Keratinocyte (primary cell): ENCODE results near the gene SMTNL2. TPM values are rescaled to one million over a fixed set of nuclear protein-coding genes. Genes with fewer than 3 reads are reported as not detected.

Experiments
- DNase-seq: peaks from one replicate; pipeline ENCODE4 v3.0.0-alpha.2; 2011; ENCODE audit warnings: low read depth, missing footprints, low spot score
- FAIRE-seq: peaks from 2 replicates; lab custom pipeline; 2011; peaks lifted over from hg19 to GRCh38; lab: Jason Lieb, UNC
- H2AFZ ChIP-seq: 2 replicates; pipeline ENCODE4 v1.6.0; 2012; ENCODE audit warnings: low read length, control low read depth, inconsistent platforms; ENCODE audit not compliant: control insufficient read depth
- H3K27ac ChIP-seq: 2 replicates; pipeline ENCODE4 v1.5.1; 2011; ENCODE audit warnings: low read length; ENCODE audit not compliant: control insufficient read depth, insufficient read depth
- H3K27me3 ChIP-seq: 3 replicates; pipeline ENCODE4 v1.6.0; 2011; ENCODE audit warnings: low read length; ENCODE audit not compliant: control insufficient read depth, insufficient read depth; ENCODE audit errors: extremely low read depth
- H3K36me3 ChIP-seq, 2 experiments: 2 replicates in 1 of 2; 3 replicates in 1 of 2; pipeline ENCODE4 v1.5.1; 2011; ENCODE audit warnings: low read length in 2 of 2, mild to moderate bottlenecking in 1 of 2; ENCODE audit not compliant: control insufficient read depth in 2 of 2, insufficient read depth in 2 of 2; ENCODE audit errors: extremely low read depth in 1 of 2
- H3K4me1 ChIP-seq: 3 replicates; pipeline ENCODE4 v1.5.1; 2011; ENCODE audit warnings: low read length; ENCODE audit not compliant: control insufficient read depth, insufficient read depth; ENCODE audit errors: extremely low read depth
- H3K4me2 ChIP-seq: 3 replicates; pipeline ENCODE4 v1.6.0; 2011; ENCODE audit warnings: low read depth, low read length; ENCODE audit not compliant: control insufficient read depth, insufficient read depth; ENCODE audit errors: extremely low read depth
- H3K4me3 ChIP-seq, 3 experiments: fragments of 200-600 bp in 1 of 3; sonication (generic) in 1 of 3; 2 replicates in 2 of 3; 3 replicates in 1 of 3; pipeline ENCODE4 v1.5.1; 2011 to 2016; ENCODE audit warnings: low read length in 3 of 3, mild to moderate bottlenecking in 3 of 3, control low read depth in 2 of 3, inconsistent platforms in 1 of 3, low read depth in 1 of 3, mixed read lengths in 1 of 3, mixed run types in 1 of 3, moderate library complexity in 1 of 3; ENCODE audit not compliant: control insufficient read depth in 2 of 3, insufficient read depth in 2 of 3; ENCODE audit errors: extremely low read depth in 1 of 3
- H3K79me2 ChIP-seq: 2 replicates; pipeline ENCODE4 v1.6.0; 2012; ENCODE audit warnings: low read length; ENCODE audit not compliant: control insufficient read depth, insufficient read depth
- H3K9ac ChIP-seq: 3 replicates; pipeline ENCODE4 v1.6.0; 2011; ENCODE audit warnings: low read length; ENCODE audit not compliant: control insufficient read depth, insufficient read depth; ENCODE audit errors: extremely low read depth
- H3K9me1 ChIP-seq: 3 replicates; pipeline ENCODE4 v1.6.0; 2011; ENCODE audit warnings: low read length; ENCODE audit not compliant: control insufficient read depth, insufficient read depth; ENCODE audit errors: extremely low read depth
- H3K9me3 ChIP-seq: 2 replicates; pipeline ENCODE4 v1.5.1; 2012; ENCODE audit warnings: low read depth, low read length; ENCODE audit not compliant: control insufficient read depth
- H4K20me1 ChIP-seq: 3 replicates; pipeline ENCODE4 v1.6.0; 2011; ENCODE audit warnings: low read length; ENCODE audit not compliant: control insufficient read depth, insufficient read depth; ENCODE audit errors: extremely low read depth
- CTCF ChIP-seq, 3 experiments: IDR thresholded peaks in 1 of 3; conservative IDR thresholded peaks in 1 of 3; optimal IDR thresholded peaks in 1 of 3; 2 replicates in 2 of 3; 3 replicates in 1 of 3; pipeline versions ENCODE3 to v1.5.1; 2011; ENCODE audit warnings: low read length in 3 of 3, mild to moderate bottlenecking in 3 of 3, moderate library complexity in 2 of 3, control low read depth in 1 of 3, inconsistent platforms in 1 of 3; ENCODE audit not compliant: insufficient read depth in 2 of 3; ENCODE audit errors: extremely low read depth in 1 of 3
- EZH2 ChIP-seq: IDR thresholded peaks from one replicate; pipeline ENCODE4 v1.6.1; 2012; ENCODE audit warnings: inconsistent platforms, mild to moderate bottlenecking, low read length, moderate library complexity
- dilution Hi-C: fragments of 300-500 bp; cut with MboI; formaldehyde crosslinking; loops from one replicate; pipeline ENCODE4 v1.7.0; 2020; ENCODE audit warnings: low sequenced_read_pairs; ENCODE audit not compliant: extremely low pct_ligation_motif_present
- polyA plus RNA-seq, 5 experiments: library from polyadenylated mRNA; depleted of rRNA in 3 of 5; stranded (reverse) in 3 of 5; stranded (forward) in 1 of 5; unstranded in 1 of 5; fragments of >200 nt; gene quantifications; 1 replicate in 1 of 5; 2 replicates in 3 of 5; 3 replicates in 1 of 5; pipeline versions ENCODE4 v1.2.1 to v1.2.3, GENCODE V29; 2011 to 2012; ENCODE audit warnings: missing spikeins in 2 of 5, low read depth in 1 of 5, low replicate concordance in 1 of 5

Gene SMTNL2
- polyA plus RNA-seq, 1 donor (not counting 4 experiments of a cell fraction or from before 2014, with no cell fraction given), result not detected

- FAIRE-seq, result no peak
- Histone ChIP-seq H3K4me2 (no peak overlapping the region), H4K20me1 (no peaks in the 10 kb centered on the region), H3K9ac (no peak overlapping the region), H3K9me1 (no peaks in the 10 kb centered on the region), H3K79me2 (no peaks in the 10 kb centered on the region), H3K27me3 (peaks cover 76% of the 10 kb centered on the region), H3K4me1 (no peaks in the 10 kb centered on the region), H3K27ac (no peak overlapping the region), H3K36me3 (no peaks in the 10 kb centered on the region), H3K4me3 (no peak overlapping the region), H2AFZ (no peak overlapping the region), H3K9me3 (no peaks in the 10 kb centered on the region)
- dilution Hi-C loops, result no loop called here
- no peak for DNase-seq
- TF ChIP-seq CTCF (optimal IDR thresholded peaks at IDR 0.05 in 1 of 3, IDR thresholded peaks at IDR 0.05 in 1 of 3, conservative IDR thresholded peaks at IDR 0.05 in 1 of 3; ENCODE audit: extremely low read depth in 1 of 3, insufficient read depth in 2 of 3, low read length in 3 of 3), result no peak
- no peak for TF ChIP-seq EZH2
These were observed 3.5 kb downstream of the SMTNL2 start for GRCh38 chr17:4587803-4588202.

DNA sequence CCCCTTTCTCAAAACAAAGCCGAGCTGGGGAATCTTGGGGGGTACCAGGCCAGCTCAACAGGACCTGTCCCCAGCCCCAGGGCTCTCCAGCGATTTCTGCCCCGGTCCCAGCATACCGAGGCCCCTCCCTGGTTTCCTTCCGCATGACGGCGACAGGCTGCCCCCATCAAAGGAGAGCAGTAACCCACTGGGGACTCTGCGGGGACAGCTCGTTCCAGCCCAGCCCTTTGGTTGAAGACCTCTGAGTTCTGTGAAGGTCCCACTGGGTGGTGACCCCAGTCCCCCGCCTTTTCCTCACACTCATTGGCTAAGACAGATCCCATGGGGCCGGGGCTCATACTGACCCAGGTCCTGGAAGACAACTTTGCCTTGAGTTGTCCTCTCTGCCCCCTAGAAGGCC lies 4.1 kb downstream of the SMTNL2 start:
- Histone ChIP-seq H3K9me3 (no peaks in the 10 kb centered on the region), H3K27me3 (peaks cover 74% of the 10 kb centered on the region), H3K9ac (no peak overlapping the region), H3K27ac (no peak overlapping the region), H3K4me3 (no peak overlapping the region), H3K4me1 (no peaks in the 10 kb centered on the region), H4K20me1 (no peaks in the 10 kb centered on the region), H3K4me2 (no peak overlapping the region), H3K79me2 (no peaks in the 10 kb centered on the region), H3K36me3 (no peaks in the 10 kb centered on the region), H2AFZ (no peak overlapping the region), H3K9me1 (no peaks in the 10 kb centered on the region)
- DNase-seq, result no peak
- dilution Hi-C loops, result no loop called here
- no peak for FAIRE-seq
- TF ChIP-seq CTCF (optimal IDR thresholded peaks at IDR 0.05 in 1 of 3, IDR thresholded peaks at IDR 0.05 in 1 of 3, conservative IDR thresholded peaks at IDR 0.05 in 1 of 3; ENCODE audit: extremely low read depth in 1 of 3, insufficient read depth in 2 of 3, low read length in 3 of 3) (no peak), EZH2 (no peak)
